IMR-90 (cell line): ENCODE measurements around the gene SYNE2. TPM values are rescaled to one million over a fixed set of nuclear protein-coding genes. Genes with fewer than 3 reads are reported as not detected.

Experiments used
- ATAC-seq: fragments of 200-7000 bp; cut with Tn5 transposase; 2 replicates; pipeline ENCODE4 v1.9.1; 2020; ENCODE audit warnings: low read depth, mild to moderate bottlenecking, moderate library complexity
- BruUV-seq: library from RNA; stranded (reverse); fragments of 400-500 nt; replicated peaks from 2 replicates; lab custom pipeline; 2021; lab: Mats Ljungman, UMichigan
- CTCF ChIA-PET: fragments of 300-600 bp; formaldehyde crosslinking; extraction: SDS; loops from one replicate; lab custom pipeline; 2021; ENCODE audit warnings: antibody characterized with exemption; lab: Yijun Ruan, JAX
- POLR2A ChIA-PET: fragments of 300-600 bp; sonication (Branson Sonifier 250); formaldehyde crosslinking; loops from one replicate; lab custom pipeline; 2022; ENCODE audit warnings: antibody characterized with exemption; ENCODE audit not compliant: unreplicated experiment; lab: Charles Lee
- DNase-seq: peaks from one replicate; pipeline ENCODE4 v3.0.0; 2013
- H2AFZ ChIP-seq: replicated peaks from 2 replicates; pipeline ENCODE3; 2013; ENCODE audit warnings: low read length, mild to moderate bottlenecking; ENCODE audit not compliant: poor library complexity
- H2AK5ac ChIP-seq: 2 replicates; pipeline ENCODE4 v1.6.1; 2013; ENCODE audit warnings: low read depth, low read length, inconsistent platforms
- H2AK9ac ChIP-seq: replicated peaks from 2 replicates; pipeline ENCODE3; 2013; ENCODE audit warnings: mild to moderate bottlenecking, low read depth, low read length, moderate library complexity; ENCODE audit not compliant: poor library complexity
- H2BK120ac ChIP-seq: 2 replicates; pipeline ENCODE4 v1.6.1; 2013; ENCODE audit warnings: low read depth, low read length, inconsistent platforms
- H2BK15ac ChIP-seq: 3 replicates; pipeline ENCODE4 v1.6.1; 2013; ENCODE audit warnings: low read depth, low read length, inconsistent platforms
- H2BK20ac ChIP-seq: 2 replicates; pipeline ENCODE4 v1.6.1; 2013; ENCODE audit warnings: low read depth, mild to moderate bottlenecking, inconsistent platforms, low read length, moderate library complexity
- H2BK5ac ChIP-seq: 2 replicates; pipeline ENCODE4 v1.6.1; 2013; ENCODE audit warnings: mild to moderate bottlenecking, low read depth, low read length, inconsistent platforms; ENCODE audit not compliant: poor library complexity, severe bottlenecking
- H3K14ac ChIP-seq: replicated peaks from 2 replicates; pipeline ENCODE4 v1.6.1; 2013; ENCODE audit warnings: low read depth, low read length, inconsistent platforms
- H3K18ac ChIP-seq: 2 replicates; pipeline ENCODE4 v1.6.1; 2013; ENCODE audit warnings: low read depth, low read length, control low read depth
- H3K23ac ChIP-seq: 2 replicates; pipeline ENCODE4 v1.6.1; 2013; ENCODE audit warnings: low read depth, low read length, inconsistent platforms
- H3K27ac ChIP-seq: 2 replicates; pipeline ENCODE4 v1.5.1; 2013; ENCODE audit warnings: mild to moderate bottlenecking, control low read depth, low read length; ENCODE audit not compliant: insufficient read depth
- H3K27me3 ChIP-seq: 2 replicates; pipeline ENCODE4 v1.6.1; 2013; ENCODE audit warnings: low read length; ENCODE audit not compliant: control insufficient read depth, insufficient read depth
- H3K36me3 ChIP-seq: 2 replicates; pipeline ENCODE4 v1.6.1; 2013; ENCODE audit warnings: low read length, mixed read lengths; ENCODE audit not compliant: control insufficient read depth, insufficient read depth
- H3K4ac ChIP-seq: 2 replicates; pipeline ENCODE4 v1.6.1; 2013; ENCODE audit warnings: low read depth, low read length, inconsistent platforms
- H3K4me1 ChIP-seq: 2 replicates; pipeline ENCODE4 v1.6.1; 2013; ENCODE audit warnings: low read length, mixed read lengths; ENCODE audit not compliant: control insufficient read depth, insufficient read depth
- H3K4me2 ChIP-seq: 2 replicates; pipeline ENCODE4 v1.6.1; 2013; ENCODE audit warnings: low read depth, mild to moderate bottlenecking, control low read depth, low read length, moderate library complexity
- H3K4me3 ChIP-seq: 2 replicates; pipeline ENCODE4 v1.5.1; 2013; ENCODE audit warnings: low read depth, mild to moderate bottlenecking, control low read depth, low read length, moderate library complexity; ENCODE audit not compliant: insufficient read depth
- H3K56ac ChIP-seq: 2 replicates; pipeline ENCODE4 v1.6.1; 2013; ENCODE audit warnings: low read length, inconsistent platforms; ENCODE audit not compliant: insufficient read depth; ENCODE audit errors: extremely low read depth
- H3K79me1 ChIP-seq, 2 experiments: 2 replicates each; pipeline ENCODE4 v1.6.1; 2013; ENCODE audit warnings: low read length in 2 of 2, inconsistent platforms in 1 of 2, low read depth in 1 of 2
- H3K9ac ChIP-seq: 2 replicates; pipeline ENCODE4 v1.6.1; 2013; ENCODE audit warnings: low read depth, low read length, control low read depth
- H3K9me1 ChIP-seq: 2 replicates; pipeline ENCODE4 v1.6.1; 2013; ENCODE audit warnings: low read length, inconsistent platforms; ENCODE audit not compliant: insufficient read depth
- H3K9me3 ChIP-seq: 2 replicates; pipeline ENCODE4 v1.6.1; 2013; ENCODE audit warnings: low read length; ENCODE audit not compliant: control insufficient read depth, insufficient read depth
- H4K20me1 ChIP-seq: 2 replicates; pipeline ENCODE4 v1.6.1; 2013; ENCODE audit warnings: low read length, inconsistent platforms; ENCODE audit not compliant: insufficient read depth
- H4K5ac ChIP-seq: 2 replicates; pipeline ENCODE4 v1.6.1; 2013; ENCODE audit warnings: mild to moderate bottlenecking, low read depth, low read length, control low read depth
- H4K8ac ChIP-seq, 2 experiments: 2 replicates each; pipeline ENCODE4 v1.6.1; 2013; ENCODE audit warnings: low read depth in 2 of 2, low read length in 2 of 2, control low read depth in 1 of 2, inconsistent platforms in 1 of 2
- H4K91ac ChIP-seq: 2 replicates; pipeline ENCODE4 v1.6.1; 2013; ENCODE audit warnings: low read depth, low read length, inconsistent platforms; ENCODE audit not compliant: insufficient read depth
- CEBPB ChIP-seq: IDR thresholded peaks from 2 replicates; pipeline ENCODE4 v1.6.1; 2012; ENCODE audit warnings: low read depth, low read length, improper control_type of control experiment
- FOS ChIP-seq: fragments of 150-350 bp; IDR thresholded peaks from 2 replicates; pipeline ENCODE4 v1.6.1; 2016; ENCODE audit warnings: low read depth, low read length
- MAFK ChIP-seq: IDR thresholded peaks from 2 replicates; pipeline ENCODE4 v1.6.1; 2012; ENCODE audit warnings: low read depth, low read length, improper control_type of control experiment
- MAZ ChIP-seq: IDR thresholded peaks from 2 replicates; pipeline ENCODE4 v1.6.1; 2012; ENCODE audit warnings: low read depth, mild to moderate bottlenecking, low read length, improper control_type of control experiment, moderate library complexity, borderline replicate concordance
- MXI1 ChIP-seq: IDR thresholded peaks from 2 replicates; pipeline ENCODE4 v1.6.1; 2012; ENCODE audit warnings: low read depth, mild to moderate bottlenecking, low read length, moderate library complexity, borderline replicate concordance
- NFE2L2 ChIP-seq: fragments of 150-350 bp; IDR thresholded peaks from 2 replicates; pipeline ENCODE4 v1.6.1; 2016; ENCODE audit warnings: low read depth, mild to moderate bottlenecking, low read length
- RCOR1 ChIP-seq: IDR thresholded peaks from 2 replicates; pipeline ENCODE4 v1.6.1; 2012; ENCODE audit warnings: mild to moderate bottlenecking, low read length, improper control_type of control experiment; ENCODE audit not compliant: insufficient replicate concordance
- RFX5 ChIP-seq: IDR thresholded peaks from 2 replicates; pipeline ENCODE4 v1.8.0; 2012; ENCODE audit warnings: low read depth, mild to moderate bottlenecking, low read length, moderate library complexity
- SMC3 ChIP-seq: fragments of 150-350 bp; IDR thresholded peaks from 2 replicates; pipeline ENCODE4 v1.6.1; 2016; ENCODE audit warnings: low read depth, mild to moderate bottlenecking, antibody characterized with exemption, low read length, moderate library complexity
- WGBS, 2 experiments: methylation state at CpG; one replicate each; pipeline versions ENCODE4 v1.1.5 to v1.1.7; 2013; ENCODE audit warnings: missing lambda C conversion rate in 2 of 2; ENCODE audit not compliant: insufficient read length in 1 of 2; ENCODE audit errors: extremely low coverage in 2 of 2; 5-methylcytosine and 5-hydroxymethylcytosine counted together
- dilution Hi-C: fragments of 300-500 bp; cut with HindIII; formaldehyde crosslinking; loops from one replicate; pipeline ENCODE4 v1.14.3; 2018; ENCODE audit warnings: low sequenced_read_pairs; ENCODE audit not compliant: unreplicated experiment
- in situ Hi-C: fragments of 300-500 bp; cut with MboI; formaldehyde crosslinking; loops from 3 replicates; pipeline ENCODE4 v1.14.3; 2019; ENCODE audit warnings: low sequenced_read_pairs, inconsistent platforms, mixed read lengths
- intact Hi-C: fragments of 100-400 bp; cut with micrococcal nuclease; formaldehyde crosslinking; loops from 2 replicates; pipeline ENCODE4 v1.10.0; 2022
- polyA plus RNA-seq, 3 experiments: library from polyadenylated mRNA; depleted of rRNA; stranded (reverse); fragments of >200 nt; gene quantifications; 2 replicates each; pipeline ENCODE4 v1.2.3, GENCODE V29; 2012; ENCODE audit warnings: low replicate concordance in 1 of 3
- total RNA-seq: library from RNA; depleted of rRNA; stranded (reverse); fragments of >200 nt; gene quantifications from 2 replicates; pipeline ENCODE4 v1.2.3, GENCODE V29; 2012
- TF ChIP-seq, protein P1 (sequence below): fragments of 150-350 bp; IDR thresholded peaks from 2 replicates; pipeline ENCODE4 v1.6.1; 2017; ENCODE audit warnings: mild to moderate bottlenecking, antibody characterized with exemption, low read length, low read depth

The SYNE2 gene
- total and polyA plus RNA-seq, 2 of the 4 experiments (the other 2 are of a cell fraction): 5.2 to 28.9 TPM

- no peaks in the 10 kb centered on the region for H3K9me3 ChIP-seq
- H4K20me1 ChIP-seq: no peaks in the 10 kb centered on the region
- H3K4ac ChIP-seq: peak overlapping the region; percentile 48; the same call in 1 of the 2 replicates
- dilution Hi-C loops: no loop called here
- no peak overlapping the region for H2BK5ac ChIP-seq
- no peak overlapping the region for H3K18ac ChIP-seq
- H3K14ac ChIP-seq: peak overlapping the region; percentile 54; the same call in 1 of the 2 replicates
- H3K23ac ChIP-seq: no peak overlapping the region
- H3K79me1 ChIP-seq: peaks cover 0 to 6% of the 10 kb centered on the region in 2 experiments; a peak in 1 of 4 replicates
- H4K5ac ChIP-seq: no peak overlapping the region
- no peak overlapping the region for H3K9ac ChIP-seq
- H3K4me3 ChIP-seq: no peak overlapping the region
- no peak overlapping the region for H2AK5ac ChIP-seq
- peak overlapping the region in 1 of 2 experiments; percentile 60; a peak in 1 of 4 replicates for H4K8ac ChIP-seq
- intact Hi-C loops: loop anchor here (10.0 kb wide), 1 partner anchor 103 kb away; the partner anchor contains the start of gene ESR2
- no peak overlapping the region for H4K91ac ChIP-seq
- H2AK9ac ChIP-seq: no peak overlapping the region
- peaks cover 13% of the 10 kb centered on the region for H3K9me1 ChIP-seq
- no peak overlapping the region for H3K56ac ChIP-seq
- ChIA-PET CTCF (no interaction called here), POLR2A (no interaction called here)
- 0 out of 2 replicates have a peak overlapping the region, but pooled peaks have one; percentile 50 for H2BK20ac ChIP-seq
- no TSS peak for BruUV-seq
- DNase-seq (peak; percentile 96), ATAC-seq (peak; percentile 57)
- TF ChIP-seq CEBPB (peak; percentile 83), MAFK (peak; percentile 73), MAZ (no peak), NFE2L2 (peak; percentile 95), RFX5 (no peak), SMC3 (no peak), FOS (peak; percentile 55; the same call in 1 of the 2 replicates), RCOR1 (peak; percentile 100), MXI1 (no peak)
- TF ChIP-seq, protein P1, sequence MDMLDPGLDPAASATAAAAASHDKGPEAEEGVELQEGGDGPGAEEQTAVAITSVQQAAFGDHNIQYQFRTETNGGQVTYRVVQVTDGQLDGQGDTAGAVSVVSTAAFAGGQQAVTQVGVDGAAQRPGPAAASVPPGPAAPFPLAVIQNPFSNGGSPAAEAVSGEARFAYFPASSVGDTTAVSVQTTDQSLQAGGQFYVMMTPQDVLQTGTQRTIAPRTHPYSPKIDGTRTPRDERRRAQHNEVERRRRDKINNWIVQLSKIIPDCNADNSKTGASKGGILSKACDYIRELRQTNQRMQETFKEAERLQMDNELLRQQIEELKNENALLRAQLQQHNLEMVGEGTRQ: no peak
- H3K36me3 ChIP-seq: no peaks in the 10 kb centered on the region
- H2AFZ ChIP-seq: no peak overlapping the region
- no peaks in the 10 kb centered on the region for H3K27me3 ChIP-seq
- H3K4me1 ChIP-seq: peaks cover 8% of the 10 kb centered on the region
- no peak overlapping the region for H3K27ac ChIP-seq
- WGBS, 2 experiments: 0% methylated on average over 1 of the region's 2 CpGs; no CpG with 5 or more reads in 1 of the 2 experiments
- no peak overlapping the region for H2BK15ac ChIP-seq
- H2BK120ac ChIP-seq: peak overlapping the region; percentile 21; the same call in 1 of the 2 replicates
- in situ Hi-C loops: no loop called here
- no peak overlapping the region for H3K4me2 ChIP-seq
Measured at GRCh38 chr14:64191756-64192155, 339.0 kb downstream of the SYNE2 start.
